ENCODE data around the gene GALT. TPM values are rescaled to one million over a fixed set of nuclear protein-coding genes. Genes with fewer than 3 reads are reported as not detected.

Gene GALT
- total and polyA plus RNA-seq, 2 of the 13 experiments (the other 11 are each of a cell fraction or from before 2014, with no cell fraction given) = 40.4 to 46.3 TPM

- H3K9ac ChIP-seq (ENCODE audit: insufficient read depth, low read depth, low read length) = no peak overlapping the region
- H3K27me3 ChIP-seq (ENCODE audit: control insufficient read depth in 1 of 2, insufficient read depth in 2 of 2, low read length in 2 of 2) = no peaks in the 10 kb centered on the region
- no peak overlapping the region for H2AFZ ChIP-seq (ENCODE audit: low read length)
- no peaks in the 10 kb centered on the region for H3K79me2 ChIP-seq (ENCODE audit: insufficient read depth, low read length)
- no peak overlapping the region for H3K27ac ChIP-seq (ENCODE audit: extremely low read length, insufficient read depth, low read length)
- in situ Hi-C loops (cut with HindIII; ENCODE audit: extremely low pct_ligation_motif_present, low pct_unique_long_range_greater_than_20kb) (loop anchor here (5.0 kb wide), 1 partner anchor 161 kb away; no protein-coding TSS in a partner anchor), intact Hi-C loops (cut with micrococcal nuclease; ENCODE audit: unreplicated experiment) (loop anchor here (1.0 to 5.0 kb wide), 2 partner anchors 55 to 271 kb away; no protein-coding TSS in a partner anchor)
- no TSS peak for BruUV-seq (replicated peaks)
- ATAC-seq (peak; percentile 91), FAIRE-seq (peak; percentile 81), DNase-seq (ENCODE audit: low spot score) (peak; percentile 62)
- no peaks in the 10 kb centered on the region for H4K20me1 ChIP-seq (ENCODE audit: insufficient read depth, low read length)
- H3K36me3 ChIP-seq (replicated peaks in 1 of 2; ENCODE audit: control insufficient read depth in 1 of 2, insufficient read depth in 2 of 2, low read length in 2 of 2) = no peaks in the 10 kb centered on the region
- POLR2A ChIA-PET = no interaction called here
- H3K4me3 ChIP-seq (replicated peaks in 1 of 3; ENCODE audit: insufficient read depth in 1 of 3, low read depth in 2 of 3, low read length in 3 of 3) = no peak overlapping the region
- peaks cover 11% of the 10 kb centered on the region for H3K4me1 ChIP-seq (ENCODE audit: insufficient read depth, low read length)
- H3K9me3 ChIP-seq (ENCODE audit: low read length) = no peaks in the 10 kb centered on the region
- no peak overlapping the region for H3K4me2 ChIP-seq (ENCODE audit: low read depth, low read length)
- CTCF ChIA-PET (ENCODE audit: low intra/inter-chr PET ratio, low total read pairs) = interaction anchor here (0.6 to 2.0 kb wide), 7 partner anchors 12 to 200 kb away, joined by 3 to 18 read pairs (median 6); no protein-coding TSS in a partner anchor
- WGBS (ENCODE audit: low lambda C conversion rate) = 29% methylated on average over 2 of the region's 4 CpGs
- 0 out of 2 replicates have a peak, but pooled peaks have one; percentile 40 for TF ChIP-seq IRF9 (CRISPR knock-in tag; IDR thresholded peaks at IDR 0.05; ENCODE audit: borderline replicate concordance)
- TF ChIP-seq ZNF580 (CRISPR knock-in tag; IDR thresholded peaks at IDR 0.05; ENCODE audit: borderline replicate concordance, low read depth) = 0 out of 2 replicates have a peak, but pooled peaks have one; percentile 65
- TF ChIP-seq RFX3 (CRISPR knock-in tag; IDR thresholded peaks at IDR 0.05) = no peak
- TF ChIP-seq HMGXB3 (CRISPR knock-in tag; IDR thresholded peaks at IDR 0.05; ENCODE audit: borderline replicate concordance) = 0 out of 2 replicates have a peak, but pooled peaks have one; percentile 32
- no peak for TF ChIP-seq ELF1 (CRISPR knock-in tag; IDR thresholded peaks at IDR 0.05)
- TF ChIP-seq RAD21 (CRISPR knock-in tag; IDR thresholded peaks at IDR 0.05) = peak; percentile 72
- peak; percentile 64 for TF ChIP-seq XRCC5 (optimal IDR thresholded peaks at IDR 0.05; ENCODE audit: low read length)
- peak; percentile 28 for TF ChIP-seq TEAD3 (CRISPR knock-in tag; optimal IDR thresholded peaks at IDR 0.05; ENCODE audit: borderline replicate concordance)
- 0 out of 2 replicates have a peak, but pooled peaks have one; percentile 34 for TF ChIP-seq KDM2A (CRISPR knock-in tag; IDR thresholded peaks at IDR 0.05; ENCODE audit: borderline replicate concordance, low read depth)
- peak; percentile 94 for TF ChIP-seq CTCF (CRISPR knock-in tag; IDR thresholded peaks at IDR 0.05)
- TF ChIP-seq ZNF230 (CRISPR knock-in tag; IDR thresholded peaks at IDR 0.05) = no peak
- peak; percentile 44; the same call in 1 of the 2 replicates for TF ChIP-seq YEATS2 (CRISPR knock-in tag; IDR thresholded peaks at IDR 0.05; ENCODE audit: borderline replicate concordance)
- TF ChIP-seq SMC3 (IDR thresholded peaks at IDR 0.05; ENCODE audit: low read length) = peak; percentile 84
- TF ChIP-seq STAG1 (CRISPR knock-in tag; IDR thresholded peaks at IDR 0.05) = peak; percentile 93
- 0 out of 2 replicates have a peak, but pooled peaks have one; percentile 29 for TF ChIP-seq THAP11 (CRISPR knock-in tag; IDR thresholded peaks at IDR 0.05)
- no peak for TF ChIP-seq HMG20B (CRISPR knock-in tag; conservative IDR thresholded peaks at IDR 0.05)
- TF ChIP-seq IRF2 (CRISPR knock-in tag; IDR thresholded peaks at IDR 0.05) = 0 out of 2 replicates have a peak, but pooled peaks have one; percentile 24
These were observed 42.8 kb upstream of the GALT start for GRCh38 chr9:34603610-34604231.

Measured in HepG2 (cell line).